H1 (cell line): Measurements from ENCODE around the gene RAD51B. TPM values are rescaled to one million over a fixed set of nuclear protein-coding genes. Genes with fewer than 3 reads are reported as not detected.

ENCODE experiments used
- CTCF ChIA-PET: fragments of 300-600 bp; sonication (Branson Sonifier 250); formaldehyde crosslinking; loops from one replicate; lab custom pipeline; 2021; ENCODE audit not compliant: partially characterized antibody; lab: Charles Lee
- POLR2A ChIA-PET: fragments of 300-600 bp; sonication (Branson Sonifier 250); formaldehyde crosslinking; loops from one replicate; lab custom pipeline; 2021; ENCODE audit warnings: inconsistent platforms; ENCODE audit not compliant: partially characterized antibody; lab: Charles Lee
- DNase-seq, 2 experiments: peaks; one replicate each; pipeline versions ENCODE4 v3.0.0 to v3.0.0-alpha.2; 2010 to 2022; ENCODE audit warnings: low spot score in 2 of 2, low read depth in 1 of 2, mixed read lengths in 1 of 2
- FAIRE-seq: peaks from 2 replicates; lab custom pipeline; 2011; peaks lifted over from hg19 to GRCh38; lab: Jason Lieb, UNC
- H2AFZ ChIP-seq: 2 replicates; pipeline ENCODE4 v1.8.1; 2012; ENCODE audit warnings: low read length, inconsistent platforms
- H2AK5ac ChIP-seq: 2 replicates; pipeline ENCODE4 v1.6.1; 2013; ENCODE audit warnings: low read depth, low read length
- H2BK120ac ChIP-seq: replicated peaks from 2 replicates; pipeline ENCODE3; 2013; ENCODE audit warnings: low read depth, low read length, inconsistent platforms
- H2BK12ac ChIP-seq: 2 replicates; pipeline ENCODE4 v1.6.1; 2013; ENCODE audit warnings: low read depth, low read length
- H2BK15ac ChIP-seq: 2 replicates; pipeline ENCODE4 v1.6.1; 2013; ENCODE audit warnings: low read length
- H2BK20ac ChIP-seq: 2 replicates; pipeline ENCODE4 v1.6.1; 2013; ENCODE audit warnings: low read length
- H2BK5ac ChIP-seq: 2 replicates; pipeline ENCODE4 v1.6.1; 2013; ENCODE audit warnings: low read depth, low read length
- H3K14ac ChIP-seq: 2 replicates; pipeline ENCODE4 v1.6.1; 2013; ENCODE audit warnings: inconsistent platforms; ENCODE audit not compliant: insufficient read length
- H3K18ac ChIP-seq: 2 replicates; pipeline ENCODE4 v1.6.1; 2013; ENCODE audit warnings: low read length; ENCODE audit errors: extremely low read depth
- H3K23ac ChIP-seq: 2 replicates; pipeline ENCODE4 v1.6.1; 2013; ENCODE audit warnings: inconsistent platforms; ENCODE audit not compliant: insufficient read length
- H3K23me2 ChIP-seq: 2 replicates; pipeline ENCODE4 v1.6.1; 2013; ENCODE audit warnings: low read depth, low read length
- H3K27ac ChIP-seq: 2 replicates; pipeline ENCODE4 v1.6.1; 2011; ENCODE audit warnings: low read depth, low read length, inconsistent platforms
- H3K27me3 ChIP-seq, 4 experiments: replicated peaks in 1 of 4; 1 replicate in 1 of 4; 2 replicates in 3 of 4; pipeline versions ENCODE4 v1.6.1 to v1.8.1; 2011 to 2013; ENCODE audit warnings: low read length in 3 of 4, mild to moderate bottlenecking in 3 of 4, inconsistent platforms in 2 of 4, mixed read lengths in 2 of 4, moderate library complexity in 1 of 4; ENCODE audit not compliant: control insufficient read depth in 3 of 4, insufficient read depth in 3 of 4; ENCODE audit errors: extremely low read depth in 1 of 4
- H3K36me3 ChIP-seq, 4 experiments: 2 replicates each; pipeline versions ENCODE4 v1.6.1 to v1.8.1; 2011 to 2013; ENCODE audit warnings: mild to moderate bottlenecking in 4 of 4, low read length in 3 of 4, moderate library complexity in 2 of 4, control low read depth in 1 of 4, inconsistent platforms in 1 of 4; ENCODE audit not compliant: insufficient read depth in 4 of 4, control insufficient read depth in 2 of 4
- H3K4ac ChIP-seq: replicated peaks from 2 replicates; pipeline ENCODE3; 2013; ENCODE audit warnings: low read length, low read depth, mixed read lengths, inconsistent platforms; ENCODE audit not compliant: insufficient read length
- H3K4me1 ChIP-seq, 4 experiments: replicated peaks in 1 of 4; 1 replicate in 1 of 4; 2 replicates in 3 of 4; pipeline versions ENCODE4 v1.6.1 to v1.8.1; 2011 to 2013; ENCODE audit warnings: low read length in 3 of 4, inconsistent platforms in 2 of 4, mixed read lengths in 1 of 4; ENCODE audit not compliant: insufficient read depth in 4 of 4, control insufficient read depth in 3 of 4
- H3K4me2 ChIP-seq, 2 experiments: 2 replicates each; pipeline versions ENCODE4 v1.6.1 to v1.8.1; 2011 to 2013; ENCODE audit warnings: low read depth in 2 of 2, low read length in 2 of 2, control low read depth in 1 of 2, inconsistent platforms in 1 of 2, mild to moderate bottlenecking in 1 of 2; ENCODE audit not compliant: insufficient read depth in 1 of 2
- H3K4me3 ChIP-seq, 4 experiments: fragments of 200-600, 300-600 bp in 1 of 4; sonication (generic), shearing (Covaris generic), sonication (Bioruptor Twin) in 1 of 4; 2 replicates each; pipeline versions ENCODE4 v1.5.1 to v1.8.1; 2011 to 2016; ENCODE audit warnings: low read length in 4 of 4, low read depth in 3 of 4, control low read depth in 2 of 4, inconsistent platforms in 2 of 4, mild to moderate bottlenecking in 2 of 4, mixed read lengths in 1 of 4, moderate library complexity in 1 of 4; ENCODE audit not compliant: insufficient read depth in 2 of 4; ENCODE audit errors: extremely low read depth in 1 of 4
- H3K56ac ChIP-seq: replicated peaks from 2 replicates; pipeline ENCODE3; 2013; ENCODE audit warnings: low read depth, mild to moderate bottlenecking, mixed read lengths, low read length, inconsistent platforms; ENCODE audit not compliant: insufficient read length
- H3K79me1 ChIP-seq: 2 replicates; pipeline ENCODE4 v1.6.1; 2013; ENCODE audit warnings: low read depth, low read length, control low read depth
- H3K79me2 ChIP-seq, 2 experiments: 2 replicates each; pipeline versions ENCODE4 v1.6.1 to v1.8.1; 2012 to 2013; ENCODE audit warnings: low read length in 2 of 2, mild to moderate bottlenecking in 2 of 2, inconsistent platforms in 1 of 2; ENCODE audit not compliant: insufficient read depth in 2 of 2, control insufficient read depth in 1 of 2
- H3K9ac ChIP-seq, 4 experiments: replicated peaks in 1 of 4; 1 replicate in 1 of 4; 2 replicates in 3 of 4; pipeline versions ENCODE4 v1.6.1 to v1.8.1; 2011 to 2013; ENCODE audit warnings: low read depth in 3 of 4, low read length in 3 of 4, control low read depth in 2 of 4, mild to moderate bottlenecking in 2 of 4, moderate library complexity in 2 of 4, inconsistent platforms in 1 of 4; ENCODE audit errors: extremely low read depth in 1 of 4
- H3K9me3 ChIP-seq, 2 experiments: 2 replicates each; pipeline versions ENCODE4 v1.6.1 to v1.8.1; 2012 to 2013; ENCODE audit warnings: mild to moderate bottlenecking in 2 of 2, moderate library complexity in 2 of 2, control low read depth in 1 of 2, inconsistent platforms in 1 of 2, low read depth in 1 of 2, low read length in 1 of 2, mixed read lengths in 1 of 2; ENCODE audit not compliant: insufficient read depth in 2 of 2
- H4K20me1 ChIP-seq, 2 experiments: replicated peaks in 1 of 2; 2 replicates each; pipeline versions ENCODE3 to v1.8.1; 2011 to 2013; ENCODE audit warnings: inconsistent platforms in 2 of 2, low read length in 2 of 2, mild to moderate bottlenecking in 1 of 2; ENCODE audit not compliant: insufficient read depth in 2 of 2, control insufficient read depth in 1 of 2
- H4K5ac ChIP-seq: 2 replicates; pipeline ENCODE4 v1.6.1; 2013; ENCODE audit warnings: low read length, low read depth, mixed read lengths, inconsistent platforms; ENCODE audit not compliant: insufficient read length
- H4K8ac ChIP-seq: 2 replicates; pipeline ENCODE4 v1.8.0; 2013; ENCODE audit warnings: mild to moderate bottlenecking, moderate library complexity, low read length, inconsistent platforms; ENCODE audit not compliant: insufficient read depth; ENCODE audit errors: extremely low read depth
- H4K91ac ChIP-seq: replicated peaks from 2 replicates; pipeline ENCODE3; 2013; ENCODE audit warnings: low read length, mixed read lengths, inconsistent platforms; ENCODE audit not compliant: insufficient read length
- CHD1 ChIP-seq: IDR thresholded peaks from 2 replicates; pipeline ENCODE4 v1.6.1; 2012; ENCODE audit warnings: low read depth, low read length, improper control_type of control experiment
- CTBP2 ChIP-seq: IDR thresholded peaks from 2 replicates; pipeline ENCODE4 v1.7.0; 2011; ENCODE audit warnings: borderline replicate concordance, mild to moderate bottlenecking, moderate library complexity, mixed read lengths, low read length; ENCODE audit not compliant: insufficient read depth, insufficient read length
- CTCF ChIP-seq, 3 experiments: IDR thresholded peaks; 1 replicate in 2 of 3; 2 replicates in 1 of 3; pipeline versions ENCODE4 v1.5.1 to v1.6.1; 2011; ENCODE audit warnings: low read length in 3 of 3, mild to moderate bottlenecking in 3 of 3, inconsistent platforms in 2 of 3, low read depth in 1 of 3, moderate library complexity in 1 of 3; ENCODE audit not compliant: insufficient read depth in 1 of 3; ENCODE audit errors: control extremely low read depth in 1 of 3
- FOSL1 ChIP-seq: IDR thresholded peaks from 2 replicates; pipeline ENCODE4 v1.6.1; 2011; ENCODE audit warnings: mild to moderate bottlenecking, low read depth, low read length, moderate library complexity; ENCODE audit not compliant: insufficient read depth
- KDM1A ChIP-seq: fragments of 200-600, 300-600 bp; sonication (generic); IDR thresholded peaks from 2 replicates; pipeline ENCODE4 v1.7.1; 2016; ENCODE audit warnings: mild to moderate bottlenecking, low read length, borderline replicate concordance
- MAX ChIP-seq: IDR thresholded peaks from 2 replicates; pipeline ENCODE4 v1.6.1; 2012; ENCODE audit warnings: inconsistent platforms
- NANOG ChIP-seq: IDR thresholded peaks from 2 replicates; pipeline ENCODE4 v1.6.1; 2011; ENCODE audit warnings: low read length, low read depth, mild to moderate bottlenecking, inconsistent platforms; ENCODE audit not compliant: insufficient read depth, poor library complexity, severe bottlenecking
- RFX5 ChIP-seq: IDR thresholded peaks from 2 replicates; pipeline ENCODE4 v1.6.1; 2011; ENCODE audit warnings: low read depth, low read length, improper control_type of control experiment, borderline replicate concordance
- SIX5 ChIP-seq: IDR thresholded peaks from 2 replicates; pipeline ENCODE4 v1.6.1; 2011; ENCODE audit warnings: mild to moderate bottlenecking, low read depth, low read length
- TCF12 ChIP-seq: IDR thresholded peaks from 2 replicates; pipeline ENCODE4 v1.6.1; 2011; ENCODE audit warnings: low read depth, mild to moderate bottlenecking, low read length
- TEAD4 ChIP-seq: IDR thresholded peaks from 2 replicates; pipeline ENCODE4 v1.6.1; 2012; ENCODE audit warnings: low read depth, low read length, inconsistent platforms, mixed read lengths
- WGBS, 2 experiments: shearing (Covaris generic) in 1 of 2; methylation state at CpG; one replicate each; pipeline versions ENCODE4 v1.1.6 to v1.1.7; 2013 to 2015; ENCODE audit warnings: low lambda C conversion rate in 2 of 2, mixed read lengths in 2 of 2, inconsistent platforms in 1 of 2, low coverage in 1 of 2, missing lambda C conversion rate in 1 of 2; ENCODE audit not compliant: insufficient replicate concordance in 2 of 2, insufficient coverage in 1 of 2, insufficient read length in 1 of 2; ENCODE audit errors: extremely low coverage in 1 of 2, missing lambda C conversion rate in 1 of 2; 5-methylcytosine and 5-hydroxymethylcytosine counted together
- polyA plus RNA-seq, 7 experiments: library from polyadenylated mRNA; depleted of rRNA in 3 of 7; stranded (reverse) in 5 of 7; unstranded in 2 of 7; fragments of >200 nt in 5 of 7; fragments of 200-250 nt in 2 of 7; gene quantifications; 1 replicate in 5 of 7; 2 replicates in 1 of 7; 4 replicates in 1 of 7; pipeline versions ENCODE4 v1.2.1 to v1.2.3, GENCODE V29; 2011 to 2013; ENCODE audit warnings: missing spikeins in 2 of 7, mixed read lengths in 2 of 7
- total RNA-seq: library from RNA; stranded (reverse); fragmentation: NEBNext Ultra II Directional; extraction: Animal tissue kit (Norgen Biotek cat#: 25700); gene quantifications from 2 replicates; pipeline ENCODE4 v1.2.1, GENCODE V29; 2021

Gene RAD51B
- total and polyA plus RNA-seq, 2 of the 8 experiments (the other 6 are each of a cell fraction or from before 2014, with no cell fraction given) = 3.9 to 14.9 TPM

GRCh38 chr14:68271913-68272391 is 452.4 kb downstream of the RAD51B start:
- Histone ChIP-seq H3K27me3 (no peaks in the 10 kb centered on the region; a peak in 1 of 7 replicates), H3K4me3 (no peak overlapping the region), H3K4ac (no peak overlapping the region), H2AK5ac (no peak overlapping the region), H3K4me1 (no peaks in the 10 kb centered on the region; a peak in 1 of 7 replicates), H3K23me2 (peaks cover 2% of the 10 kb centered on the region; the same call in 1 of the 2 replicates), H3K18ac (no peak overlapping the region), H4K8ac (no peak overlapping the region), H3K79me1 (no peaks in the 10 kb centered on the region), H2AFZ (no peak overlapping the region), H3K56ac (no peak overlapping the region), H4K91ac (no peak overlapping the region), H2BK15ac (no peak overlapping the region), H3K14ac (no peak overlapping the region), H3K23ac (no peak overlapping the region), H4K5ac (no peak overlapping the region), H3K4me2 (no peak overlapping the region), H4K20me1 (no peaks in the 10 kb centered on the region), H2BK12ac (no peak overlapping the region), H3K36me3 (no peaks in the 10 kb centered on the region; a peak in 1 of 8 replicates), H2BK20ac (no peak overlapping the region), H2BK5ac (no peak overlapping the region), H2BK120ac (no peak overlapping the region), H3K79me2 (no peaks in the 10 kb centered on the region), H3K27ac (no peak overlapping the region), H3K9me3 (no peaks in the 10 kb centered on the region), H3K9ac (no peak overlapping the region)
- FAIRE-seq (no peak), DNase-seq (no peak)
- WGBS, 2 experiments = 88% methylated on average over 5 of the region's 5 CpGs; no CpG with 5 or more reads in 1 of the 2 experiments
- POLR2A ChIA-PET = interaction anchor here (1.7 kb wide), 1 partner anchor 12 kb away, joined by 9 read pairs; no protein-coding TSS in a partner anchor
- CTCF ChIA-PET = interaction anchor here (1.2 kb wide), 1 partner anchor 23 kb away, joined by 9 read pairs; no protein-coding TSS in a partner anchor
- TF ChIP-seq KDM1A (no peak), FOSL1 (no peak), NANOG (no peak), CTBP2 (no peak), CTCF (IDR thresholded peaks at IDR 0.05; ENCODE audit: control extremely low read depth in 1 of 3, insufficient read depth in 1 of 3, low read depth in 1 of 3, low read length in 3 of 3) (no peak), RFX5 (no peak), TCF12 (no peak), TEAD4 (no peak), CHD1 (no peak), MAX (no peak), SIX5 (no peak)
